Activated gamma-delta T cell (primary cell): Measurements from ENCODE around the gene PBRM1.

Experiments used
- DNase-seq: peaks from one replicate; lab custom pipeline; 2025; lab: John Stamatoyannopoulos, UW

PBRM1 gene

DNA sequence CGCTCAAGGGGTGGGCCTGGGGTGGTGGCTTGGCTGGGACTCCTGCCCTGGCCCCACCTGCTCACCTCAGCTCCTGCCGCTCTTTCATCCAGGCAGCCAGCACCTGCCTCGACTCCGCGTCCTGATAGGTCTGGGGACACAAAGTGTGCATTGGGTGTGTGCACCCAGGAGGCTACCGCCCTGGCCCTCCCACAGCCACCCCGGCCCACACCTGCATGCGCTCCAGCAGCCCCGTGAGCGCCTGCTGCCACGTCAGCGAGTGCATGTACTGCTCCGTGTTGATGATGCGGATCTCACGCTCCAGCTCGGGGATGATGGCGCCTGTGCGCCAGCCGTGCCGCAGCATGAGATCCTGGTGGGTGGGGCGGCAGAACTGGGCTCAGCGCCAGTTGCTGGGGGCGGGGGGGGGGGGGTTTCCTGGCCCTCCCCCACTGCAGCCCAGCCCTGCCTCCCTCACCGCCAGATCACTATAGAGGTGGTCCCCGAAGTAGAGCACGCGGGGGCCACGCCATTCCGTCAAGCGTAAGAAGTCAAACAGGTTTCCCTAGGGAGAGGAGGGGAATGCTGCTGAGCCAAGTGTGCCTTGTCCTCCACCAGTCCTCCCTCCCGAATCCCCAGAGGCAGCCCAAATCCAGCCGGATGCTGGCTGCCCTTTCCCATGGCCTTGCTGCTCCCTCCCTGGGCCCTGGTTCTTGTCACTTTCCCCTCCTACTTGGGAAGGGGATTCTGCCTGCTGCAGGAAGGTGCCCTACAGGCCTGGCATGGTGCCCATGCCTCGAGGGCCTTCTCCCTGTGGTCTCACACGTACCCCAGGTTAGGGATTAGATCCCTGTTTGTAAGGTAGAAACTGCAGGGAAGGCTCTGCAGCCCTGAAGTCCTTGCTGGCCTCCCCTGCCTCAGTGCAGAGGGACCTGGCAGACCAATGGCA lies 160.7 kb downstream of the PBRM1 start:
- DNase-seq = no peak

DNA sequence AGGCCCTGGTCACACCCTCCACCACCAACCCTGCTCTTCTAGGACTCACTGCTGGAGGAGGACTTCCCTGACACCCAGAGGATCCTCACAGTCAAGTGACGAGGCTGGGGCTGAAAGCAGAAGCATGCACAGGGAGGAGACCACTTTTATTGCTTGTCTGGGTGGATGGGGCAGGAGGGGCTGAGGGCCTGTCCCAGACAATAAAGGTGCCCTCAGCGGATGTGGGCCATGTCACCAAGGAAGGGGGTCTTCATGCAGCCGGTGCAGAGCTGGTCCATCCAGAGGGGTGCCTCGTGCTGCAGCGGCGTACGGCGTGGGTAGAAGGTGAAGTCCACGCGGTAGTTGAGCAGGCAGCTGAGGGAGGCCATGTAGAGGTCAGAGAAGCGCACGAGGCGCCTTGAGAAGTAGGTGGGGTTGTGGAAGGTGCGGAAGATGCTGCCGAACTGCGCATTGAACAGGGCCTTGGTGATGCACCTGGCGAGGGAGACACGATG lies 161.4 kb downstream of the PBRM1 start:
- no peak for DNase-seq

DNA sequence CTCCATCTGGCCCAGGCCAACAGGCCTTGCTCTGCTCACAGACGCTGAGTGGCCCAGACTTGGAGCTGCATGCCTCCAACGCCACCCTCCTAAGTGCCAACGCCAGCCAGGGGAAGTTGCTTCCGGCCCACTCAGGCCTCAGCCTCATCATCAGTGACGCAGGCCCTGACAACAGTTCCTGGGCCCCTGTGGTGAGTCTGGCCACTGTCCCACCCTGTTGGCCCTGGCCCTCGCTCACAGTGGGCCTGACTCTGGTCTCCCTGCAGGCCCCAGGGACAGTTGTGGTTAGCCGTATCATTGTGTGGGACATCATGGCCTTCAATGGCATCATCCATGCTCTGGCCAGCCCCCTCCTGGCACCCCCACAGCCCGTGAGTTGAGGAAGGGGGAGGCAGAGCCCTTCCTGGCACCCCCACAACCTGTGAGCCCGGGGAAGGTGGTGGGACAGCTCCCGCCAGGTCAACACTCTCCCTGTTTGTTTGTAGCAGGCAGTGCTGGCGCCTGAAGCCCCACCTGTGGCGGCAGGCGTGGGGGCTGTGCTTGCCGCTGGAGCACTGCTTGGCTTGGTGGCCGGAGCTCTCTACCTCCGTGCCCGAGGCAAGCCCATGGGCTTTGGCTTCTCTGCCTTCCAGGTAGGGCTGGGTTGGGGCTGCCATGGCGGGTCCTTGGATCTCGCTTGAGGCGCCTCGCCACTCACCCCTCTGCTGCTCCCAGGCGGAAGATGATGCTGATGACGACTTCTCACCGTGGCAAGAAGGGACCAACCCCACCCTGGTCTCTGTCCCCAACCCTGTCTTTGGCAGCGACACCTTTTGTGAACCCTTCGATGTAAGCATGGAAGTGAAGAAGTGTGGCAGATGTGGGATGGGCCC lies 162.1 kb downstream of the PBRM1 start:
- no peak for DNase-seq

DNA sequence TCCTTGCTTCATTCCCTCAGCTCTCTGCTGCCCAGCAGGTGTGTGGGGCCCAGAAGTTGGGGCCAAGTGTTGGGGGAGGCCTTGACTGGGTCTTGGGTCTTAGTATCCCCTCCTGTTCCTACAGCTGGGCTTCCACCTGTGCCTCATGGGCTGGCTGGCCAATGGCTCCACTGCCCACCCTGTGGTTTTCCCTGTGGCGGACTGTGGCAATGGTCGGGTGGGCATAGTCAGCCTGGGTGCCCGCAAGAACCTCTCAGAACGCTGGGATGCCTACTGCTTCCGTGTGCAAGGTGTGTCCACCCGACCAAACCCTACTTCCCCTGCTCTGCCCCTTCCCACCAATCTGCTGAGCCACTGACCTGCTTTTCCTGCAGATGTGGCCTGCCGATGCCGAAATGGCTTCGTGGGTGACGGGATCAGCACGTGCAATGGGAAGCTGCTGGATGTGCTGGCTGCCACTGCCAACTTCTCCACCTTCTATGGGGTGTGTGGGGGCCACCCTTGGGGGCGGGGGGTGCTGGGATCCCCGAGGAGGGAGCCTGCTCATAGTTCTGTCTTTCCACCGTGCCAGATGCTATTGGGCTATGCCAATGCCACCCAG lies 163.0 kb downstream of the PBRM1 start:
- DNase-seq = no peak

DNA sequence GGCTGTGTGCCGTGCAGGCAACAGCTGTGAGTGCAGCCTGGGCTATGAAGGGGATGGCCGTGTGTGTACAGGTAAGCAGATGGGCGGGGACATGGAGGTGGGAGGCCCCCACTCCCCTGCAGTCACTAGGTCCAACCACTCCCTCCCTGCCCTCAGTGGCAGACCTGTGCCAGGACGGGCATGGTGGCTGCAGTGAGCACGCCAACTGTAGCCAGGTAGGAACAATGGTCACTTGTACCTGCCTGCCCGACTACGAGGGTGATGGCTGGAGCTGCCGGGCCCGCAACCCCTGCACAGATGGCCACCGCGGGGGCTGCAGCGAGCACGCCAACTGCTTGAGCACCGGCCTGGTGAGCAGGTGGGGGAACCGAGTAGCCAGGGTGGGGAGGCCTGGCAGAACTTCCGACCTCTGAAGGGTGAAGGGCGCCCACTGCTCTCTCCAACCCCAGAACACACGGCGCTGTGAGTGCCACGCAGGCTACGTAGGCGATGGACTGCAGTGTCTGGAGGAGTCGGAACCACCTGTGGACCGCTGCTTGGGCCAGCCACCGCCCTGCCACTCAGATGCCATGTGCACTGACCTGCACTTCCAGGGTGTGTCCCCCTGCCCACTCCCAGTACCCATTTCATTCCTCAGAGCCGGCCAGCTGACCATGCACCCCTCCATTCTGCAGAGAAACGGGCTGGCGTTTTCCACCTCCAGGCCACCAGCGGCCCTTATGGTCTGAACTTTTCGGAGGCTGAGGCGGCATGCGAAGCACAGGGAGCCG lies 163.6 kb downstream of the PBRM1 start:
- no peak for DNase-seq

DNA sequence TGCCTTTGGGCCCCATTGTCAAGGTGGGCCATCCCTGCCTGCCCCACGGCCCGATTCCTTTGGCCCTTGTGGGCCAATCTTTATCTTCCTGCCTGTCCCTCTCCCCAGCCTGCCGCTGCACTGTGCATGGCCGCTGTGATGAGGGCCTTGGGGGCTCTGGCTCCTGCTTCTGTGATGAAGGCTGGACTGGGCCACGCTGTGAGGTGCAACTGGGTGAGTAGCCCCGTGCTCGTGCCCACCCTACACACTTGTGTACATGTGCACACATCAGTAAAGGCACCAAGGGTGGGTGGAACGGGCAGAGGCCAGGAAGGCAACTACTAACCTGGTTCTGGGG lies 164.3 kb downstream of the PBRM1 start:
- no peak for DNase-seq

DNA sequence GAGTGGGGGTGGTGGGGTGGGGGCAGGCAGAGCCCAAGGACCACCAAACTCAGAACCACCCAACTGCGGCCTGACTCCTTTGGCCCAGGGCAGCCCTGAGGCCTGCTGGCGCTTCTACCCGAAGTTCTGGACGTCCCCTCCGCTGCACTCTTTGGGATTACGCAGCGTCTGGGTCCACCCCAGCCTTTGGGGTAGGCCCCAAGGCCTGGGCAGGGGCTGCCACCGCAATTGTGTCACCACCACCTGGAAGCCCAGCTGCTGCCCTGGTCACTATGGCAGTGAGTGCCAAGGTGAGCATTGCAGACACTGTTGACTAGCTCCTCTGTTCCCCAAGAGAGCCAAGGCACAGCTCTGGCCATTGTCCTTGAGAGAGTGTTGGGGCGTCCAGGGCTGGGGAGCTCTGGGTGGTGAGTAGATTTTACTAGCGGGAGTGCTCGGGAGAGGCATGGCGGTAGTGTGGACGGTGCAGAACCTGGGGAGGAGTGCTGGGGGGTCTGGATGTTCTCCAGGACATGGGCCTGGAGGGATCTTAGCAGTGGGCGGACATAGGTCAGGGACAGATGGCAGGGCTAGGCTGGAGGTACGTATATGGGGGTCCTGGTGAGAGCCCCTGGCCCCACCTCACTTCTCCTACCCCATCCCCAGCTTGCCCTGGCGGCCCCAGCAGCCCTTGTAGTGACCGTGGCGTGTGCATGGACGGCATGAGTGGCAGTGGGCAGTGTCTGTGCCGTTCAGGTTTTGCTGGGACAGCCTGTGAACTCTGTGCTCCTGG lies 164.8 kb downstream of the PBRM1 start:
- no peak for DNase-seq

DNA sequence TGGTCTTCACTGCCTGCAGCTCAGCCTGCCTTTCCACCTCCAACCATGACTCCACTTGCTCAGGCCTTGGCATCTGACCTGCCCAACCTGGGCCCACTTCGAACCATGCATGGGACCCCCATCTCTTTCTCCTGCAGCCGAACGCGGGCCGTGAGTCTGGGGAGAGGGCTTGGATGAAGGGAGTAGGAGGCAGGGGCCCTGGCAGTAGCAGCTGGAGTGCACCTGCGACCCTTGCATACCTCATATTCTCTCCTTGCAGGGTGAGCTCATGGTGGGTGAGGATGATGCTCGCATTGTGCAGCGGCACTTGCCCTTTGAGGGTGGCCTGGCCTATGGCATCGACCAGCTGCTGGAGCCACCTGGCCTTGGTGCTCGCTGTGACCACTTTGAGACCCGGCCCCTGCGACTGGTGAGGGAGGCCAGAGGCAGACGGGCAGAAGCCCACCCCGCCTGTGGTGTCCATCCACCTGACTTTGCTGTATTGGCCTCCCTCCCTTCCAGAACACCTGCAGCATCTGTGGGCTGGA lies 165.5 kb downstream of the PBRM1 start:
- no peak for DNase-seq

DNA sequence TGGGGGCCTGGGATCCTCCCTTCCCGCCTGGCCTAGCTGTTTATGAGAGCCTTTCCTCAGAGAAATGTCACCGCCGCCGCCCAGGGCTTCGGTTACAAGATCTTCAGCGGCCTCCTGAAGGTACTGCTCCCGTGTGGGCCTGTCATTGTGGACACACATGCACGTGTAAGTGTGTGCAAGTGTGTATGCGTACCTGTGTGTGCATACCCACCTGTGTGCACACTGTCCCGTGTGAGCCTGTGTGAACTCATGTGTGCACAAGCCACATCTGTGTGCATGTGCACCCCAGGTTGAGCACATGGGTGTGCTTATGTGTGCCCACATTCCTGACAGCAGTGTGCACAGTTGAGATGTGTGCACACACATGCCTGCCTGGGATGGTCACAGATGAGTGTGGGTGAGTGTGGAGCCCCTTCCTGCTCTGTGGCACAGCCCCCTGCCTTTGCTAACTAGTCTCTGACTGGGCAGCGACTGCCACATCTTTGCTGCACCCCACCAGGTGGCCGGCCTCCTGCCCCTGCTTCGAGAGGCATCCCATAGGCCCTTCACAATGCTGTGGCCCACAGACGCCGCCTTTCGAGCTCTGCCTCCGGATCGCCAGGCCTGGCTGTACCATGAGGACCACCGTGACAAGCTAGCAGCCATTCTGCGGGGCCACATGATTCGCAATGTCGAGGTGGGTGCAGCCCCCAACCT lies 166.1 kb downstream of the PBRM1 start:
- DNase-seq = no peak

DNA sequence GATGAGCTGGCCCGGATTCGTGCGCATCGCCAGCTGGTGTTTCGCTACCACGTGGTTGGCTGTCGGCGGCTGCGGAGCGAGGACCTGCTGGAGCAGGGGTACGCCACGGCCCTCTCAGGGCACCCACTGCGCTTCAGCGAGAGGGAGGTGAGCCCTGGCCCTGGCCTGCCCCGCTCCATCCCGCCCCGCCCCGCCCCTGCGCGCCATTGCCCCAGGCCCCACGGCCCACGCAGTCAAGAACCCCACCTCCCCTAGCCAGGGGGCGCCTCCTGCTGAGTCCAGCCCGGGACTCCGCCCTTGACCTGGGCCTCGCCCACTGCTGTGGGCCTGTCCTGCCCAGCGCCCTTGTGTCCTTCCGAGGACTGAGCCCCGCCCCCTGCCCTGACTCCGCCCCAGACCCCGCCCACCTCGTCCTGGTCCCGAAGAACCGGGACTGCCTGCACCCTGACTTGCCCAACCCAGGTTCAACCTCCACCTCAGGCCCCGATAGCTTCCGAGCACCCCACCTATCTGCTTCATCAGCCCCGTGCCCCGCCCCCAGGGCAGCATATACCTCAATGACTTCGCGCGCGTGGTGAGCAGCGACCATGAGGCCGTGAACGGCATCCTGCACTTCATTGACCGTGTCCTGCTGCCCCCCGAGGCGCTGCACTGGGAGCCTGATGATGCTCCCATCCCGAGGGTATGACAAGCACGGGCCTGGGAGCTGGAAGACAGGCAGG lies 166.8 kb downstream of the PBRM1 start:
- no peak for DNase-seq

DNA sequence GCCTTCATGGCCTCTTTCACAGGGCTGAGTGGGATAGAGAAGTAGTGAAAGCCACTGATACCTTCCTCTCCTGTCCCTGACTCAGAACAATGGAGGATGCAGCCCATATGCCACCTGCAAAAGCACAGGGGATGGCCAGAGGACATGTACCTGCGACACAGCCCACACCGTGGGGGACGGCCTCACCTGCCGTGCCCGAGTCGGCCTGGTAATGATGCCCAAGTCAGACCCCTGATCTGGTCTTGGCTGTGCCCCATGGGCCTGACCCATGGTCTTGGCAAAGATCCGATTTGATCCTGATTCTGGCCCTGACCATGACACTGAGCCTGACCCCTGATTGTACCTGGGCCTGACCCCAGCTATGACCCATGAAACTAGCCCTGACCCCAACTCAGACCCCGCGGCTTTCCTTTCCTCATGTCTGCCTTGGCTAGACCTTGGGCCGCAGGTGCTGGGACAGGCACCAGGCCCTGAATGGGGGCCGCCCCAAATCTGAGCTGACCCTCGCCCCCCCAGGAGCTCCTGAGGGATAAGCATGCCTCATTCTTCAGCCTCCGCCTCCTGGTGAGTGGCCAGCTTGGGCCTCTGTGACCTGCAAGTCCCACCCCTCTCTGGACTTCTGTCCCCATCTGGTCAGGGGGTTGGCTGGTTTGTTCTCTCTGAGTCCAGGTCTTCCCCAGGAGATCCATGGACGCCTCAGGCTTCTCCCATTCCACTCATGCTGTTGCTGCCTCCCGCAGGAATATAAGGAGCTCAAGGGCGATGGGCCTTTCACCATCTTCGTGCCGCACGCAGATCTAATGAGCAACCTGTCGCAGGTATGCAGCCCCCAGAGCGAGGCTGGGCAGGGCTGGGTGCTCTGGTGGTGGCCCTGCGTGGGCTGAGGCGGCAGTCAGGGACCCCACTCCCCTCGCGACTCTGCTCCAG lies 167.7 kb downstream of the PBRM1 start:
- no peak for DNase-seq

DNA sequence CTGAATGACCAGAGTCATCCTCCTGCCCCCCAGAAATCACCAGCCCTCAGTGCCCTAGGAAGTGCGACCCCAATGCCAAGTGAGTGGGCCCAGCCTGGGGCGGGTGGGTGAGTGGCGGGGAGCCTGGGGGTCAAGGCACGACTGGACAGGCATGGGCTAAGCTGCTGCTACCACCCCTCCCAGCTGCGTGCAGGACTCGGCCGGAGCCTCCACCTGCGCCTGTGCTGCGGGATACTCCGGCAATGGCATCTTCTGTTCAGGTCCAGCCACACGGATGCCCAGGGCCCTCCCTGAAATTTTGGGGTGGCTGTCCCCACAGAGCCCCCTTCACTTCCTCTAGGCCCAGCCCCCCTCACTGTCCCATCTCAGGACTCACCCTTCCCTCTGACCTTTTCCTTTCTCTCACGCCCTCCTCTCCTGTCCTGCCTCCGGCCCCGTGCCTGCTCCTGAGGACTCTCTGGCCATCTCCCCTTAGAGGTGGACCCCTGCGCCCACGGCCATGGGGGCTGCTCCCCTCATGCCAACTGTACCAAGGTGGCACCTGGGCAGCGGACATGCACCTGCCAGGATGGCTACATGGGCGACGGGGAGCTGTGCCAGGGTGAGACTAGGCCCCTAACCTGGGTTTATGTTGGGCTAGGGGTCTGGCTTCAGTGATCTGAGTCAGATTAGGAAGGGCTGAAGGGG lies 169.1 kb downstream of the PBRM1 start:
- DNase-seq = no peak

DNA sequence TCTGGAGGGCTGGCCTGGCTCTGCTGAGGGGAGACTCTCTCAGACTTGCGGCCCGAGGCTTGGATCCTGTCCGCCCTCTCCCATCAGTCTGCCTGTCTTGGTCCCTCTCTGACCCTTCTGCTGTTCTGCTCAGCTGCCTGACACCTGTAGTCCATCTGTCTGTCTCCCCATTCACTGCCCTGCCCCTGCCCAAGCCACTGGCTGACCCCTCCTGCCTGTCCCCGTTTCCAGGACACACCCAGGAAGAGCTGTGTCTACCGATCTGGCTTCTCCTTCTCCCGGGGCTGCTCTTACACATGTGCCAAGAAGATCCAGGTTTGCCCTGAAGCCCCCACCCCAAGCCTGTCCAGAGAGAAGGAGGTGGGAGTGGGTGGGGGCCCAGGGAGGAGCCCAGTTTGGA lies 170.5 kb downstream of the PBRM1 start:
- no peak for DNase-seq

DNA sequence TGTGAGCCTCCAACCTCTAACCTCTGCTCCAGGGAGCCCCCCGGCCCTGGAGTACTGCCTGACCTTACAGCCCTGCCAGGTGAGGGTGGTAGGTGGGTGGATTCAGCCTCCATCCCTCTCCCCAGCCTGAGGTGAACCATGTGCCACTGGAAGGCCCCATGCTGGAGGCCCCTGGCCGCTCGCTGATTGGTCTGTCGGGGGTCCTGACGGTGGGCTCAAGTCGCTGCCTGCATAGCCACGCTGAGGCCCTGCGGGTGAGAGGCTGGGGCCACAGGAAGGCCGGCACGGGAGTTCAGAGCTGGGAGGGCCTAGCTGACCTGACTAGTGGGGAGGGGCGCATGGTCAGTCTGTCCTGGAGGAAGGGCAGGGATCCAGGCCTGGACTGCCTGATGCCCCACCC lies 171.1 kb downstream of the PBRM1 start:
- no peak for DNase-seq

DNA sequence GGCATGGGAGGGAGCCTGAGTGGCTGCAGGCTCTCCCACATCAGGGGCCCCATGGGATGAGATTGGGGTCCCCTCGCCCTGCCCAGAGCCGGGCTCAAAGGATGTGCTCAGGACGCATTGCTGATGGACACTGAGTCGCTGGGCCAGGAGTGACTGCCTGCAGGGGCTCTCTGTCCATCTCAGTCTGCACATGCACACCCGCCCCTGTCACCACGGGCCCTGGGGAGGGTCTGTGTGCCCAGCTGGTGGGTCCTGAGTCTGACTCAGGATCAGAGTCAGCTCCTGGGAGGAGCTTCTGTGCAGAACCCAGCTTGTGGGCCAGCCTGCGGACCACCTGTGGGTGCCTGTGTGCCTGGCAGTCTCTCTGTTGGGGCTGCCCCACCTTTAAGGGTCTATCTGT lies 172.4 kb downstream of the PBRM1 start:
- DNase-seq = no peak

DNA sequence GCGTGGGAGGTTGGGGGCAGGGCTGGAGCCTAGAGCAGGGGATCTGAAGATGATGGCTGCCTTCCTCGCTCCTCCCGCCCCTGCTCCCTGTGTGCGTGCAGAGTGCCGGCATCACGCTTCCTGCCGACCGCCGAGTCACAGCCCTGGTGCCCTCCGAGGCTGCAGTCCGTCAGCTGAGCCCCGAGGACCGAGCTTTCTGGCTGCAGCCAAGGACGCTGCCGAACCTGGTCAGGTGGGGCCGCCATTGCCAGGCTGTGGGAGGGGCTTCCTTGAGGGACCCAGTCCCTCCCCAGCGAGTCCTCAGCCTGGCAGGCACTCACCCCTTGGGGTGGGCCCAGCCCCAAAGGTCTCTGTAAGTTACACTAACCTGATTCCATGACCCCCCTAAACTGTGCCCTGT lies 173.0 kb downstream of the PBRM1 start:
- no peak for DNase-seq

DNA sequence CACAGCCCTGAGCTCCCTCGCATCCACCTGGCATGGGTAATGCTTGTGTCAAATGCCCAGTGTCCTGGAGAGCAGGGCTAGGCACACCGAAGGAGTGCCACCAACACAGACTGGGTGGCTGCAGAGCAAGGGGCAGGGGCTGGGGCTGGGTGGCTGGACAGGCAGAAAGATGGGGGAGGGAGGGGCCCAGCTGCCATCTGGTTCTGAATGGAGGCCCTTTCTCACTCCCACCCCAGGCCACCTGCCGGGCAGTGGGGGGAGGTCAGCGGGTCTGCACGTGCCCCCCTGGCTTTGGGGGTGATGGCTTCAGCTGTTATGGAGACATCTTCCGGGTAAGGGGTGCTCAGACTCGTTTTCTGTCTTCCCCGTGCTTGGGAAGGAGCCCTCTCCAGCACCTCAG lies 173.6 kb downstream of the PBRM1 start:
- DNase-seq = no peak

DNA sequence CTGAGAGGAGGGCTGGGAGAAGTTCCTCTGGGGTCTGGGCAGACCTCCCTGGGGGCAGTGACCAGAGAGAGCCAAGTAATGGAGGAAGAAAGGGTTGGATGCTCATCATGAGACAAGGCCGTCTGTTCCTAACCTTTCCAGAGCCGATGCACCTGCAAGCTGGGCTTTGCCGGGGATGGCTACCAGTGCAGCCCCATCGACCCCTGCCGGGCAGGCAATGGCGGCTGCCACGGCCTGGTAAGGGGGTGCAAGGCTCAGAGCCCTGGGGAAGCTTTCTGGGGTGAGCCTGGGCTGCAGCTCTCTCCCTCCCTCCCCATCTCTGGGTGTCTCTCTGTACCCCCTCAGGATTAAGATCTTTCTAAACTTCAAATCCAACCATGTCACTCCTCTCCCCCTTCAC lies 174.2 kb downstream of the PBRM1 start:
- no peak for DNase-seq
